NCI-H2081 (cell line): ENCODE data around the gene ACTG1.
A peak's percentile ranks its signal among the peaks of the same experiment; 100 is the strongest.

ENCODE experiments used
- DNase-seq, 2 experiments: peaks; one replicate each; lab custom pipeline; 2025; lab: John Stamatoyannopoulos, UW

The ACTG1 gene

DNA sequence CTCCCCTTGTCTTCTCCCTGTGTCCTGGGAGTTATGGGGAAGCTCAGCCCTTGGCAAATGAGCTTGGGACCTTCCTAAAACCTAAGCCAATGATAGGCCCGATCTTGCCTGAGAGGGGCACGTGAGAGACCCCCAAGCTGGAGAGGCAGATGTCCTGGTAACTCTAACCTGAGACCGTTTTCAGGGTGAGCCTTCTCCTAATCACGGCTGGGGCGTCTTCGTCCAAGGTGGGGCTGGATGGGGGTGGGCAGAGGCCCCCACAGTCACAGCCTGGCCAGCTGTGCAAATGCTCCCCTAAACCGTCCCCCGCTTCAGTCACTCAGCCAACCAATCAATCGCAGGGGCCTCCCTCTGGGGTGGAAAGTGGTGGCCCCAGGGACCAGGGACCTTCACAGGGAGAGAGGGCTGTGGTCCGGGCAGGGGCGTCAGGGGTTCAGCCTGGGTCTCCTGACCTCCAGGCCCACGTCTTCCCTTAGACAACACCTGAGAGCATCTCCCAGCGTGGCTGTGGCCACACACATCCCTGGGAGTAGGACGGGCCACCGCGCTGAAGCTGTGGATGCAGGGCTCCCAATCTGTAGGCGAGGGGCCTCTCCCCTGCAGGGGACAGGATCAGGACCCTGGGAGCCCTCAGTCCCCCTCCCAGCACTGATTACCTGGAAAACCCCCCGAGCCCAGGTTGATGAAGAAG is 30.6 kb downstream of the ACTG1 start:
- no peak for DNase-seq

DNA sequence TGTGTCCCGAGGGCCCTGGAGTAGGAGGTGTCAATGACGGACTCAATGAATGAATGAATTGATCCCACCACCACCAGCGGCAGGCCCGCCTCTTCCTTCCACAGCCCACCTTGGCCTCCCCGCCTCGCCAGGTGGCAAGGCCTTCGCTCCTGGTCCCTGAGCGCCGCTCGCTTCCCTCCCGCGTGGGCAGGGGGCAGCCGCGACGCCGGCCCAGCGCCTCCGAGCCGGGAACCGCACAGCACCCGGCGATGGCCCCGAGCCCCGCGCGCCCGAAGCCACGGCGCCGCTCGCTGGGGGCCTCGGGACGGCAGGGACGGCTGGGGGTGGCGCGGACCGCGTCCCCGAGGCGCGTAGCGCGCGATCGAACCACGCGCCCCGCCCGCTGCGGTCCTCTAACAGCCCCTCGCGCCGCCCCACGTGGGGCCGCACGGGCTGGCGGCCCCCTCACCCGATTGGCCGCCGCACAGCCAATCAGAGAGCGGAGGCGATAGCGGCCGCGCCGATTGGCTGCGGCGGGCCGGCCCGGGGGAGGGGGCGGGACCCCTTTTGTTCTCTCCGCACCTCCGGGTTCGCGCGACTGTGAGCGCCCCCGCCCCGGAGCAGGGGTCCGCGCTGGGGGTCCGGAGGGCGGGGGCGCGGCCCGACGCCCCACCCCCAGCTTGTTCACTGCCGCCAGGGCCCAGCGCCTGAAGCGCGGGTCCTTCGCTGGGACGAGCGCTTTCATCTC is 31.4 kb downstream of the ACTG1 start:
- peak; percentile 80 to 92 for DNase-seq

DNA sequence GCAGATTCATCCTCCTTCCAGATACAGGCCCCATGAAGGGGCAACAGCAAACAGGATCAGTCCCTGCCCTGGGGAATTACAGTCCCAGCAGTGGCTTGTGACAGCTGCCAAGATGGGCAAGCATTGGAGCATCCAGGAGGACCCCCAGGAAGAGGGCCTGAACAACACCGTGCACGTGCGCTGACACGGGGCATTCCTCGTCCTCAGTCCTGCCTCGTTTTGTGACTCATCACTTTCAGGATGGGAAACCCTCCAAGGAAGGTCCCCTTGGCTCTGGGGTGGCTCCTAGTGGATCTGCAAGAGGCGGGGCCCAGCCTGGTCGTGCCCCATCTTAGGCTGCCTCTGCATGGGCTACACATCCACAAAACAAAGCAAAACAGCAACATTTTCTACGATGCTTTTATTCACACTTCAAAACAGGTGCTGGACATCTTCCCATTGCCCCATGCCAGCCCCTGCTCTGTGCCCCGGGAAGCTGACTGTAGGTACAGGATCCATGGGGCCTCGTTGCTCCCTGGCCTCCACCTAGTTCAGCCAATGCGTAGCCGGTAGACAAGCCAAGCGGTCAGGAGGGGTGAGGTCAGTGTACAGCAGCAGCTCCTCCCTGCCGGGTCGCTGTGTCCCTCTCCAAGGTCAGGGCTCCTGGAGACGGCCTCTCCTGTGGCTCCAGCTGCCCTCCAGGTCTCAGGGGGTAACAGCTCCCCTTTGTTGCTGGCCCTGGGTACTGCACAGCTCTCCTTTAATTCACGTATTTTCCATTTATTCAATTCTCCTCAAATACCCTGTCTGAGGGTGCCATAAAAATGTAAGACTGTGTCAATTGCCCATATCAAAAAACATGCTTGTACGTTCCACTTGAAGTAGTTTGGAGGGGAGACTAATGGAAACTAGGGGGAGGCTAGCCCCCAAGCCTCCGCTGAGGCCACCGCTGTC is 32.2 kb downstream of the ACTG1 start:
- DNase-seq: no peak

DNA sequence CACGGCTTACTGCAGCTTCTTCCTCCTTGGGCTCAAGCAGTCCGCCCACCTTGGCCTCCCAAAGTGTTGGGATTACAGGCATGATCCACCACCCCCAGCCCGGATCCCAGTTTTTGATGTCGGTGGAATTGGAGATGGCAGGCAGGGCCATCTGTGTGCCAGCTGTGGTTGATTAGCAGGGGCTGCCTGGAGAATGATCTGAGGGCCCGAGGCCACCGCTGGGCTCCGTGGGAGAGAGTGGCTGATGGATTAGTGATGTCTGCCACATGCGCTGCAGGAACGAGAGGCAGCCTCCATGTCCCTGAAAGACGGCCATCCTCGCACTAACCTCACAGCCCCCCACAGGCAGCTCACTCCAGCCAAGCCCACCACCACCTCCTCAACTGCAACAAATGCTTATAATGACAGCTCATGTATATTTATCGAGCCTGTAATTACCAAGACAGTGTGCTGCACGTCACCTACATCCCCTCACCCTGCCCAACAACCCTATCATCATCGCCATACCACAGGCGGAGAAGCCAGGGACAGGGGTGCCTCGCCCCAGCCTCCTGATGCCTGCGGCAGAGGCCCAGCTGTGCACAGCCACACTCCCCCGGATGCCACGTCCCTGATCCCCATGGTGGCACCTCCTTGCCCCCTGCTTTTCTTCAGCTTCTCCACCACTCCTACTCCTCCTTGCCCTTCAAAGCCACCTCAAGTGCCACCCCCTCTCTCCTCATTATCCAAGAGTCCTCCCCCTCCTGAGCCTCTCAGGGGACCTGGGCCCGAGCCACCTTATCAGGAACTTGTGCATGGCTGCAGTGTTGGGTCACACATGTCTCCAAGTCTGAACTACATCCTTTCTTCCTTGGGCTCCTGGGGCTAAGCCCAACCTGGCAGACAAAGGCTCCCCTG is 33.2 kb downstream of the ACTG1 start:
- no peak for DNase-seq

DNA sequence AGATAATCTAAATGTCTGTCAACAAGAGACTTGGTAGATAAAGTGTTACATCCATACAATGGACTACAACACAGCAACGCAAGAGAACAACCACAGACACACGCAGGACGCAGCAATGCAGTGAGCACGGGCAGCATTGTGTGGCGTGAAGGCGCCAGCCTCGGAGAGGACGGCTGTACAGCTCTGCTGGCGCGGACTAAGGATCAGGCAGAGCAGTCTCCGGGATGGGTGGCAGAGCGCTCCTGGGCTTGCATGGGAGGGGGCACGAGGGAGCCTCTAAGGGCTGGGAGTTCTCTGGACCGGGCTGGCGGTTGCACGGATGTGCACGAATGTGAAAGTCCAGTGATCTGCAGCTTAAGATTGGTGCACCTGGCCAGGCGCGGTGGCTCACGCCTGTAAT is 34.5 kb downstream of the ACTG1 start:
- DNase-seq: no peak

DNA sequence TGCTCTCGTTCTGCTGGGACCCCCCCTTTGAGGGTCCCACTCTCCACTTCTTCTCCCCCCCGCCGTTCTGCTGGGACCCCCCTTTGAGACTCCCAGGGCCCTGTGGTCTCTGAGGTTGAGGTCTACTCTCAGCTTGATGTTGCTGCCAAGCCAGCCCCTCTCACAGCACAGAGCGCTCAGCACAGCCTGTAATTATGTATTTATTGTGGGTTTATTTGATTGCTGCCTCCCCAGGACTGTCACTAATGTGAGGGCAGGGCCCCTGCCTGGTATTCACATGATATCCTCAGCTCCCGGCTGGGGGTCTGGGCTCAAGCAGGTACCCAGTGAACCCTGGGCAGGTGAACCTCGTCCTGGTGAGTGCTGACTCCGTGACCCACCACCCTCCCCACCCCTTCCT is 35.4 kb downstream of the ACTG1 start:
- peak in 1 of 2 experiments; percentile 28 for DNase-seq

DNA sequence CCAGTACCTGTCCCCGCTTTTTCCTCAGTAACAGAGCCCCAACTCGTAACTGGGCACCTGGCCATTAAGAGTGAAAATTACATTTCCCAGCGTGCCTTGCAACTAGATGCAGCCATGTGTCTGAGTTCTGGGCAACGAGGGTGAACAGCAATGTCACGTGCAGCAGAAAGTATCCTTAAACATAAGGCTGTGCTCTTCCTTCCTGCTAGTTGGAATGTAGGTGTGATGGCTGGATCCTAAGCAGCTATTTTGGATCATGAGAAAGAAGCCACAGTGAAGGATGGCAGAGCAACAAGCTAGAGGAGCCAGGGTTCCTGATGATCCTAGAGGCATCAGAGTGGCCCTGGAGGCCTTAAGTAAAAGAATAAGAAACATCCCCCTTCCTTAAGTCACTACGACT is 36.0 kb downstream of the ACTG1 start:
- DNase-seq: no peak

DNA sequence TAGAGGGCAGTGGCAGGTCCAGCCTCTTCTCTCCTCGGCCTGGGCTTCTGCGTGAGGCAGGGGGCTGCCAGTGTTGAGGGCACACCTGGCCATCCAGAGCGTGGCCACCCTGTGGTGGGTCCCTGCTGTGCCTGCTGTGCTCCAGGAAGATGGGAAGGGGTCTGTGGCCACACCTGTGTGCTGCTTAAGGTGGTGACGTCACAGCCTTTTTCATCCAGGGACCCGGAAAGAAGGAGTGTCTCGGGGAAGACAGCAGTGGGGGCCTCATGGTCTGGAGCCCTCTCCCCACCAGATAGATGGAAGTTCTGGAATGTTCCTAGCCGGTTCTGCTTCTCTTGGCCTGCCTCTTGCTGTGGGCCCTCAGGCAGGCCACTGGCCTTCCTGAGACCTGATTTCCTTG is 36.5 kb downstream of the ACTG1 start:
- no peak for DNase-seq

DNA sequence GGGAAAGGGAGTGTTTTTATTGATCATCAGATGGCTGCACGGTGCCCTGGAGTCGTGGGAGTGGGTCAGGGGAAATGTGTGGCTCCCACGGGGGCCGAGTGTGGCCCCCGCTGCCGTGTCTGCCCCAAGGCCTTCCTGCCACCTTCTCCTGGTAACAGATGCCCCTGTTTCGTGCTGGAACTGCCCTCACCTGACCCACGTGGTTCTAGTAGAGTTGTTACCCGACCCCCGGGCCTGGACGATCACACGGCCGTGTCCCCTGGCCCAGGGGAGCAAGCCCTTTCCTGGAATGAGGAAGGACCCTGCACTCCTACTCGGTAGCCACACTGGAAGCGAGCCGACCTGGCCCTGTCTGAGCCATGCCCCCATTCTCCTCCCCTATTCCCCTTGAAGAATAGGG is 37.6 kb downstream of the ACTG1 start:
- DNase-seq: no peak

DNA sequence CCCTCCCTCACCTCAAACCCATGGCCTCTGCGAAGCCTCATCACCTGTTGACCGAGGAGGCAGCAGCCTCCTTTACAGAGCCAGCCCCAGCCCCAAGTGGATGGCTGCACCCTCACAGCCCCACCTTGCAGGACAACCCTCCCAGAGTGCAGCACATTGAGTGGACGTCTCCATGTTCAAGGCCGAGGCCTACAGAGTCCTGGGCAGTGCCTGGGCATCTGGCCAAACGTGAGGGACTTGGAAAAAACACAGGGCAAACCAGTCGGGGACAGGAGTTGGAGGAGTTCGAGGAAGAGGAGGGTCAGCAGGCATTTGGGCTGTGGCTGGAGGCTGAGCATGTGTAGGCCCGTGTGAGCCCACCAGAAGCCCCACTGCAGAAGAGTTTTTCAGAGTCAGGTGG is 39.6 kb downstream of the ACTG1 start:
- no peak for DNase-seq

DNA sequence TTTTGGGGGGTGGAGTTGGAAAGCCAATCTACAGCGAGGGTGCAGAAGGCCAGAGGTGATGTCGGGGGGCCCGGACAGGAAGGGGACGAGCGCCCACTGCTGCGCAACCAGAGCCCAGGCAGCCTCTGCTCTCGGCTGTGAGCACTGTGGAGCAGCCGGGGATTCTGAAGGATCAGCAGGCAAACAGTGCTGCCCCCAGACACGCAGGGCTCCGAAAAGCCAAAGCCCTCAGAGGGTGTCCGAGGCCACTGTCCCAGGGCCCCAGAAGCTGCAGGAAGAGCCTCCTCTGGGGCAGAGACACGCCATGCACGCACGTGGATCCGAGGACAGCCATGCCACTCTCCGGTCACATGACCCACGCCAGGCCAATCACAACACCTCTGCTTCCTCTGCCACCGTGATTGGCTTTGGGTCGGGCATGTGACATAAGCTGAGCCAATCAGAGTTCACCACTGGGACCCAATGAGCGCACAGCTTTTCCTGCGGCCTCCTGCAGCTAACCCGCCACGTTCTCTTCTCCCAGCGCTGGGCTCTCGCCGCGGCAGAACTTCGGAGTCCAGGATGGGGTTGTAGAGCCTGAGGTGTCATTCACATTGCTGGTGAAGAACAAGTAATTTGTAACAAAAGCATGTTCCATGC is 40.7 kb downstream of the ACTG1 start:
- DNase-seq: no peak

DNA sequence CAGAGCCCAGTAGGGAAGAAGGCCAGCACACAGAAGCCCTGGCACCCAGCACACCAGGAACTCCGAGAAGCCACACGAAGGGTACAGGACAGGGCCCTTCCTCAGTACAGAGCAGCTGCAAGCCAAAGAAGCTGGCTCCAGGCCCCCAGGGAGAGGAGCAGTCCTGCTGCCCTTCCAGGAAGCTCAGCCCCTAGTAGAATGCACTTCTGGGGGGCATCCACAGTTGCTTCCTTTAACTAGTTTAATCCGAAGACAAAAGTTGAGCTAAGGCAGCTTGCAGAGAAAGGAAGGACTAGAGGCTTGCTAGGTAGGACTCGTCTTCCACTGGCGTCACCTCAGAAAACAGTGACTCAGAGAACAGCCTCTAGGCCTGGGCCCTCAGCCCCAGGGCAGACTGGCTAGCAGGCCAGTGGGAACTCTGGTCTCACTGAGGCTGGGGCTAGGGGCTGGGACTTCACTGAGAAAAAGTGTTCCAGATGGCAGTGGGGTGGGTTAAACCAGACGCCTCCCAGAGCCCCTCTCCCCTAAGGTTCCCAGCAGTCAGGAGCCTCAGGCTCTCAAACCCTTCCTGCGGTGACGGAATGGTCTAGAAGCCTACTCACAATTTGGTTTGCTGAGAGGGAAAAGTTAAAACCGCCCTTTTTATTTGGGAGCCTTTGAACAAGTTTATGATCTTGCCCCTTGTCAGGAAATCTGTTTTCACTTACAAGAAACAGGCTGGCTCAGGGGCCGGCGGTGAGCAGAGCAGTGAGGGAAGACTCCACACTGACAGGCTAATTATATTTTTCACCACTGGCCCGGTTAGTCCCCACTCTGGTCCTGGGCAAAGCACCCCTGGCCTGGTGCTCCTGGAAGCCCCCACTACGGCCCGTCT is 41.4 kb downstream of the ACTG1 start:
- DNase-seq: no peak

DNA sequence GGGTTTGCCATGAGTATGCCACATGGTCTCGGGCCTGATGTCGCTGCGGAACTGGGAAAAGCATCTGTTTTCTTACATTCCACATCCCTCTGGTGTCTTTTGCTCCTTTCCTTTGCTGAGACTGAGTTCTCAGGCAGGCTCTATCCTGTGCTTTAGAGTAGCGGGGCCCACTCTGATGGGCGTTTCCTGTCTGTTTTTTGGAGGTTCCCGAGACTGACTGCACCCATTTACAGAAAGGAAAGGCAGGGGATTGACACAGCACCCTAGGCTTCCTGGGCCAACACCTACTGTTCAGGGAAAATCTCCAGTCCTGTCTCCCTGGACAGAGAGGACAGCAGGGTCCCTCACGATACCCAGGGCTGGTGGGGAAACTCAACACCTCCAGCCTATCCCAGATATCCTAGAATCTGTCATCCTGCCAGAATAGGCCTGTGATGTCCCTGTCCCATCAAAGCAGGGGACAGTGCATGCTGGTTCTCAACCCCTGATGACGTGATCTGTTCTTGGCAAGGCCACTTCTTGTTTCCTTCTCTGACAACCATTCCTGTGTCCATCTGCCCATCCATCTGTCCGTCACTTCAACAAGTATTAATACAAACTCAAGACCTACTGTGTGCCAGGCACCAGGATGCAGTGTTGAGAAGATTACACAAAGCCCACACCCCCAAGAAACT is 42.2 kb downstream of the ACTG1 start:
- no peak for DNase-seq

DNA sequence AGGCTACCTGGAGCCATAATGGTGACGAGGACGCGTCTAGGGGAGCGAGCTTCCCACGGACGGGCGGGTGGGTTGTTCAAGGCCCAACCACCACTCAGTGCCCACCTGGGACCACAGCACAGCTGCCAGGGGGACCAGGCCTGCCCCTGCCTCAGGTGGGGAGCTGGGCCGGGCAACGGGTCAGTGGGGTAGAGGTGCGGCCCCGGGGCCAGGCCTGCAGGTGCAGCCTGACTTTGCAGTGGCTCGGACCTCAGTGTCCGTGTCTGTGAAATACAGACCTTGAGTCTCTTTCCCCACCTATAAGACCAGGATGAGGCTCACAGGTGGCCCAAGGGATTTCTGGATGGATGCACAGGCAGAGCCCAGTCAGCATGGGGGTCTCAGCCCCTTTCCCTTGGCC is 43.3 kb downstream of the ACTG1 start:
- DNase-seq: no peak

DNA sequence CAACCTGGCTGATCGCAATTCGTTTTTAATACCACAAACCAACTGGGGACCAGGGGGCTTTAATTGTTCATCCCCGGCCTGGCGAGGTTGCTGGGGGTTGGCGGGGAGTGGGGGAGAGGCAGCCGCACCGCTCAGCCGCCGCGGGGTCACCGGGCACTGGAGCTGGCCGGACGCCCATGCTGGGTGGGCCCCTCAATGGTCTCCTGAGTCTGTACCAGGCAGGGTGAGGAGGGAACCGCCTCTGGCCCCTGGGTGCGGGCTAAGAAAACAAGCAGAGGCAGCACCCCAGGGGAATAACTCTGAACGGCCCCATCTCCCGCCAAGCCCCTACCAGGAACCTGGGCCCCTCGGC is 43.9 kb downstream of the ACTG1 start:
- DNase-seq: no peak

DNA sequence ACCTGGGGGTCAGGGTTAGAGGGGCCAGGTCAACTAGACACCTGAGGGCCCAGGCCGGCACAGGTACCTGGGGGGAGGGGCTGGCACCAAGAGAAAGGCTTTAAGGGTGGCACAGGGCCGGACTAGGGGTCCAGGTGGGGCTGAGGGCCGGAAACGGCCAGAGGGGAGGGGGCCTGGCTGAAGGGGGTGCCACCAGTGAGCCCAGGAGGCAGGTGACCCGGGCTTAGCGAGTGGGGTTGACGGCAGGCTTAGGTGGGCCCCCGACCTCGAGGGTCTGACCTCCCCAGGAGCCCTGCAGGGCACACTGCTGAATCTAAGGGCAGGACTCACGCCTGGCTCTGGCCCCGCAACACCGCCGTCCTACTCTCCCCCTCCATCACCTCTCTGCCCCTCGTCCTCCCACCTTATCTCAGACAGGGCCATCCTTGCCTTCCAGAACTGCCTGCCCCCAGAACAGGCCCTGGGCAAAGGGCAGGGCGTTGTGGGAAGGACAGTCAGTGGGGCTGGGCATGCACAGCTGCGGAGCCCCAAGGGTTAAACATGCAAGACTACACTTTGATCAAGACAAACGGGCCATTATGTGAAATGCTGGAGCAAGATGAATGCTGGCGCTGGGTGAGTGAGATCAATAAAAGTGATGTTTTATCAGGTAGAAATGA is 44.4 kb downstream of the ACTG1 start:
- no peak for DNase-seq

DNA sequence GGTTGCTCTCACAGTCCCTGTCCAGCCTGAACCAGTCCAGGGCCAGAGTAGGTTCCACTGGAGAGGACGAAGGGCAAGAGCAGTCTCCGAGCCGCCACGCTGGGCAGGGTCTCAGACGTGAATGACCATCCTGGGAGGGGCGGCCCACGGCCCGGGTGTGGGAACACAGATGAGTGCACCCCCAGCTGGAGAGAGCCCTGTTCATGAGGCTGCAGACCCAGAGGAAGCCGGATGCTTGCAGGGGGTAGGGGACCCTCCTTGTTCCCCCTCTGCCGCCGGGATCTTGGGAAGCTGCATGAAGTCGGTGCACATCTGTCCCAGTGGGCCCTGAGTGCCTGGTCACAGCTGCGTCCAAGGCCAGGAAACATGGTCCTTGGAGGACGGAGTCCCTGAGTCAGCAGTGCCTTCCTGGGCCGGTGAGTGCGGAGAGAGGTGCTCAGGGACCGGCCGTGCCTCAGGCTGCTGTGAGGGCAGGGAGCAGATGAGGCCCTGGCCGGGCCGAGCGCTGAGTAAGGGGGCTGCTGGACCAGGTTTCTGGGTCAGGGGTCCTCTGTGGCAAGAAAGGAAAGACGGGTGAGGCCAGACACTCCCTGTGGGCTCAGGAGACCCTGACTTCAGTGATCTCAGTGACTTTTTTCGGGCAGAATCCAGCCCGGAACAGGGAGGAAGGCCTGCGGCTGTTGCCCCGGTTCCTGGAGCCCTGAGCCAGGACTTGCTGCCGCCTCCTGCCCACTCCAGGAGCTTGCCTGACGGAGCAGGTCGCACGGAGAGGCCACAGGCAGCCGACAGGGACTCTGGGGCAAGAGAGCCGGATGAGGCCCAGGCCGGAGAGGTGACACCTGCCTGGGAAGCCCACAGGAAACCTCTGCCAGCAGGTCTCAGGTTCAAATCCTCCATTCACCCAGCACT is 45.8 kb downstream of the ACTG1 start:
- no peak for DNase-seq

DNA sequence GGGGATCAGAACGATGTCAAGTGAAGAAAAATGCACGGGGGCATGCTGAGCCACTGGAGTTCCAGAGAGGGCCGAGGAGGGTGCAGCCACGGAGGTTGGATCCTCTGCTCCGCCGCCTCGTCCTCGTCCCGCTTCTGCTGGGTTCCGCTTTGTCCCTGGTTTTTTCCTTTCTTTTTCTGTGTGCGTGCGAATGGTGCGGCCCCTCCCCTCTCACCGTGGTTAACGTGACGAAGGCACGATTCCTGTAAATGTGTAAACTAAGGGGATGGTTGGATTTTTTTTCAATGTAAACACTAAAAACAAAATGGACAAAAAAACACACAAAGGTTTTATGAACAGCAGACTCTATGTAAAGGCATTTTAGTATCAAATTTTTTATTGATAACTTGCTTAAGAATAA is 46.7 kb downstream of the ACTG1 start:
- no peak for DNase-seq
